Activated CD8-positive, alpha-beta memory T cell treated with anti-CD3 and anti-CD28 coated beads, Interleukin-2, amount 50 U/mL, for 4 hours (primary cell): ENCODE results near the gene CDK11B.

ENCODE experiments used
- DNase-seq: peaks from one replicate; pipeline ENCODE4 v3.0.0-alpha.2; 2020

CDK11B gene

DNA sequence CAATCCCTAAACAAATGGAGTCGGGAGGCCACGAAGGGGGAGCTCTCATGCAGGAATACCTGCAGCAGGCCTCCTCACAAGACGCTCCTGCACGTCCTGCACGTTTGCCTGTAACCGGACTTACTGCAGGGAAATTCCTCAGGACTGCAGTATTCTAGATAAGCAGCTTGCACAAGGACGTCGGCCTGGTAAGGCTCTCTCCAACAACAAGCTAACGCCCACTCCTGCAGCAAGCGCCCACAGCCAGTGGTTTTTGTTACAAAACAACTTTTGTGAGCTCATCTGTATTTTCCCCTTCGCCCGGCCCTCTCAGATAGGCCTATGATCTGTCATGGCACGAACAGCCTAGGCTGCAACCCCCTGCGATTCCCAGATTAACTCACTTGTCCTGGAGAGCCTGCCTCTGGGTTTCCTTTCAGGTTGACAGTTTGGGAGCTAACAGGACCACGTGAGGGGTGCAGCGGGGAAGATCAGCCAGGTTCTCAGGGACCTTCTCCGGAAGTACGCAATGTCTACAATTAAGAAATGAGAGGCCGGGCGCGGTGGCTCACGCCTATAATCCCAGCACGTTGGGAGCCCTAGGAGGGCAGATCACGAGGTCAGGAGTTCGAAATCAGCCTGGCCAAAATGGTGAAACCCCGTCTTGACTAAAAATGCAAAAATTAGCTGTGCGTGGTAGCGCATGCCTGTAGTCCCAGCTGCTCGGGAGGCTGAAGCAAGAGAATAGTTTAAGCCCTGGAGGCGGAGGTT, 44.4 kb downstream of the CDK11B start:
- DNase-seq: peak; percentile 64

DNA sequence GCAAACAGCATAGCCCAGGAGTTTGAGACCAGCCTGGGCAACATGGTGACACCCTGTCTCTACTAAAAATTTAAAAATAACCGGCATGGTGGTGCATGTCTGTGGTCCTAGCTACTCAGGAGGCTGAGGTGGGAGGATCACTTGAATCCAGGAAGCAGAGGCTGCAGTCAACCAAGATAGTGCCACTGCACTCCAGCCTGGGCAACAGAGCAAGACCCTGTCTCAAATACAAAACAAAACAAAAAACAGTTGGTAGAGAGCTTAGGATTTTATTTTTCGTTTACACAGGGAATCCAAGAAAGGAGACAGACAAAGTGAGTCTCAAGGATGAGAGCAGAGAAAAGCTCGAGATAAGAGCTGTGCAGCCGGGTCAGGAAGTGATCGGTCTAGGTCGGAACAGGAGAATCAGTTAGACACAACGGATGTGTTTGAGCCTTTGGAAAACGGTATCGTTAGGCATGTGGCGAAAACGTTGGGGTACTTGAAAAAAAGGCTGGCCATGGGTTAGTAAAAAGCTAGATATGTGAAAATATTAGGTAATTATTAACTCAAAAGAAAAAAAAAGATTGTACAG, 45.2 kb downstream of the CDK11B start:
- no peak for DNase-seq

DNA sequence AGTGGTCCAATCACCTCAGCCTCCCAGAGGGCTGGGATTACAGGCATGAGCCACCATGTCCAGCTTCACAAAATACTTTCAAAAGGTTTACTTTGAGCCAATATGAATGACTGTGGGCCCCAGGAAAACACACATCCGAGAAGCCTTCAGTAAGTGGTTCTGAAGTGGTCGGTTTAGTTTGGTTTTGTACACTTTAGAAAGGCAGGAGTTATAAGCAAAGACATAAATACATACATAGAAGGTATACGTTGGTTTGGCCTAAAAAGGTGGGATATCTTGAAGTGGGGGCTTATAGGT, 46.8 kb downstream of the CDK11B start:
- no peak for DNase-seq

DNA sequence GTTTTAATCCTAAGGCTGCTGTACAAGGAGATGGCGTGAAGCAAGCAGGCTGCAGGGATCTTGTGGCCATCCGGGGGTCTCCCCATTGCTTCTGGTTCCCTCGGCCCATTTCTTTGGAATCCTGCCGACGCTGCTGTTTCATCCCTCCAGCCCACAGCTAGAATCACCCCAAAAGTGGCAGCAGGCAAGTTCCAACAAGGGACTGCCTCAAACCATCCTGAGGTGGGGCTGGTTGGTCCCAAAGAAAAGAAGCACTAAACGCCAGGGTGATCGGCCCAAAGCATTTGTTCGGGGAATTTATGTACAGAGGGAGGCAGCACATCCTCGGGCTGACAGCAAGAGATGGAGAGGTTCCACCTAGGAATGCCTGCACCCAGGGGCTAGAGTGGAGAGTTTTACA, 48.0 kb downstream of the CDK11B start:
- no peak for DNase-seq

GRCh38 chr1:1609822-1610485, 48.9 kb downstream of the CDK11B start:
- DNase-seq: no peak

- DNase-seq: no peak
Measured at GRCh38 chr1:1606232-1606631, 52.6 kb downstream of the CDK11B start.

GRCh38 chr1:1605724-1606123, 53.1 kb downstream of the CDK11B start:
- no peak for DNase-seq

- no peak for DNase-seq
Measured at GRCh38 chr1:1605034-1605591, 53.7 kb downstream of the CDK11B start.

- no peak for DNase-seq
Measured at GRCh38 chr1:1604374-1605033, 54.3 kb downstream of the CDK11B start.

DNA sequence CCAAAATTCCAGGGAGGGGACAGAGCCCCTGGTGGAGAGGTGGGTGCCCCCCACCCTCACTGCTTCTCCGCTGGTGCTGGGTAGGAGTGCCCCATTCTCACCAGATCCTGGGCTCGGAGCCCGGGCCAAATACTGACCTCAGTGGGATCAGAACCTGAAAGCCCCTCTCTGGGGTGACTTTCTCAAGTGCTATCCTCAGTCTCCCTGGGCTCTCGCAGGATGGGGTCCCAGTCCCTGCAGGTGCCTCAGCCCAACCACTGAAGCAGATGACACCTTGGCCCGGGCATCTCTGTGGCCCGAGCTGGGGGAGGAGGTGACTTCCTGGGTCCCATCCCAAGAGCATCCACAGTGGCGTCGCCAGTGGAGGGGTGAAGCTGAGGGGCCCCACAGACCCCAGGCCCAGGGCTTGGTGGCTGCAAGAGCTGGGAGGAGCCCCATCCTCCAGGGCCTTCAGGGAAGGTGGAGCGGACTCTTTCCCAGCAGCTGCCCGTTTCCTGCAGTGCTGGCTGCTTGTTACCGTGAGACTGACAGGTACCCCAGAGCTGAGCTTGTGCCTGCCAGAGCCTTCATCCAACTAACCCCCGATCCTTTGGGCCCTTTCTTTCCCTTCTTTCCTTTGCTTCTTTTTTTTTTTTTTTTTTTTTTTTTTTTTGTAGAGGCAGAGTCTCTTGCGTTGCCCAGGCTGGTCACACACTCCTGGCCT, 55.0 kb downstream of the CDK11B start:
- no peak for DNase-seq

DNA sequence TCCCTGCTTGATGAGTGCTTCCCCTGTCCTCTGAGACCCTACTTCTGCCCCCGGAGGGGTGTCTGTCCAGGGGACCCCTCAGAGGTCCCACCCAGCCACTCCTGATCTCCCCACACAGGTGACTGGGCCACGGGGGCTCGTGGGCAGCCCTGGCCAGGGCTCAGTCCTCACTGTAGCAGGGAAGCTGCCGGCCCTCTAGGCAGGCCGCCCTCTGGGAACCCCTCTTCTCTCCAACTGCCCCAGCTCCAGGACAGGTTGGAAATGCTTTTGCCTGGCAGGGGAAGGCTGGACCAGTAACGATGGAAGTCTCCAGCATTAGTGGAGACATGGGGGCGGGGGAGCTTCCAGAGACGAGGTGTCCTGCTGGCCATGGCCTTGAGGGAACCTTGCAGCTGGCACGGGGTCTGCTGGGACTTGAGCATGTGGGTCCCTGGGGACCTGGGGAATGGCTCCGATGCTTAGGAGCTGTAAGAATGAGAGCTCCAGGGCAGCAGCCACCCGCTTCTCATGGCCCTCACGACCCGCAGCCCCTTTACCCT, 55.8 kb downstream of the CDK11B start:
- DNase-seq: no peak

DNA sequence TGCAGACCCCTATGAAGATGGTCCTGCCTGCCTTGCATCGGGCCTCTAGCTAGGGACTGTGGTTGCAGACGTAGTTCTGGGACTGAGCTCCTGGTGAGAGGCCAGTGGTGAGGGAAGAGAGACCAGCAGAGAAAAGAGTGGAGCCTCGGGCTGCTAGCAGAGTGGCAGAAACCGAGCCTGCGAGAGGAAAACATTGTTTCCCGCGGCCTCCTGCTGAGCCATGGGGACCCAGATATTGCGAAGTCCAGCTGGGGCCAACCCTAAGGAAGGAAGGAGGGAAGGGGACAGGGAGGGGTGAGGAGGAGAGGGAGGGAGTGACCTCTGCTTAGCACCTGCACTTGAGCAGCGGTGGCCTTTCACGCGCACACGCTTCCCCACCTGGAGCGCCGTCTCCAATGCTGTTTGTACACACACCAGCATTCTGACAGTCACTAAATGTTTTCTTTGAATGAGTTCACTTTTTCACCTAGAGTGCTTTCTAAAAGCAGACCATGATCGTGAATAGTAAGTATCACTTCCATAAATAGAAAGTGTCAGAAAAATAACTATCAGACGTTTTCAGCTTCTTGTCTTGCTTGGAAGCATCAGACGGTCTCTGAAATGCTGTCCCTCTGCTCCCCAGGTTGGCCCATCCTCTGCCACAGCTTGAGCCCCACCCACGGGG, 56.4 kb downstream of the CDK11B start:
- DNase-seq: no peak

DNA sequence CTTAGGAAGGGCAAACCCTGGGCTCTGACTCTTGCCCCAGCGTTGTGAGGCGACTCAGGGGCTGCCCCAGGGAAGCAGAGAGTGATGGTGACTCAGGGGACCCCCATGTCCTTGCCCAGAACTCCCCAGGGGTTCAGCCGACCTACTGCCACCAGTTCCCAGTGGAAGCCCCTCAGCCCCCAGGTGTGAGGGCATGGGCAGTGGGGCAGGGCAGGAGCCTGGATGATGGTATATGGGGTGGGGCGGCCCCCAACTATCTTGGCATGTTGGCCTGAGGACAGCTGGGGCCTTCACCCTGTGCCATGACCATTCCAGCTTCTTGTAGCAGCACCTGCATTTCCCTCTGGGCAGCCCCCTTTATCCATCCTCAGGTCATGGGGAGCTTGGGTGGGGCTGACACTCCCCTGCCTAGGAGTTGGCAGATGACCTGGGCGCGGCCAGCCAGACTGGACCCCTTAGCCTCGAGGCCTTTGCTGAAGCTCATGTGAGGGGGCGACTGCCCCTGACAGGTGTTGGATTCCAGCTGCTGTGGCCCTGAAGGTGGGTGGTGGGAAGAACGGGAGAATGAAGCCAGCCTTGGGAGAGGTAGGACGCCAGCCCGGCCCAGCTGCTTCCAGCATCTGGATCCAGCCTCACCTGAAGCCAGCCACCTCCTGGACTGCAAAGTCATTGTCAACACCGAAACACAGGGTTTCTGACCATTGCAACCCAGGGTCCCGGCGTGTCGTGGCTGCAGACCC, 57.1 kb downstream of the CDK11B start:
- DNase-seq: no peak

DNA sequence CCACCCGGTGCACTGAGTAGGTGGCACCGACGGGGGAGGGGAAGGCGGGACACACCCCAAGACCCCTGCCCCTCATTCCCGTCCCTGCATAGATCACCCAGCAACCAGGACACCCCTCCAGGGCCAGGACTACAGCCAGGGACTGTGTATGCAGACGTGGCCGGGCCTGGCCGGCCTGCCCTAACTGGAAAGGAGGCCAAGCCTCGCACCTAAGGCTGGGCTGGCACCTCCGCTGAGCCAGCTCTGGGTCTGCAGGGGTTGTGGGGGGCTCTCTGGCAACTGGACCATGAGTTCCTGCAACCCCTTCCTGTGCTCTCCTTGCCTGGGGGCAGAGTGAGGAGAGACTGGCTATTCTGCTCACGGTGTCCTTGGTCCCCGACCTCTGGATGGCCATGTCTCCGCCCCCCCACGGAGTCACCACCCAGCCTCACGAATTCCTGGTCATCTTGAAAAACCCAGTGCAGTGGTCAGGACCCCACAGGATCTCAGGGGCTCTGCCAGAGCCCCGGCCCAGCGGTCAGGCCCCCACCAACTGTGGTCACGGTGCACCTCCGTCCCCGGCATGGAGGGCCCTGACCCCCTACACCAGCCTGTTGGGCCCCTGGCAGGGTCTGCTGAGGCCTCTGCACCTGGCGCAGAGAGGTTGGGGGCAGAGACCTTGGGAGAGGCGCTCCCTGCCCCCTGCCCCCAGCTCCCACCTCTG, 57.8 kb downstream of the CDK11B start:
- no peak for DNase-seq

DNA sequence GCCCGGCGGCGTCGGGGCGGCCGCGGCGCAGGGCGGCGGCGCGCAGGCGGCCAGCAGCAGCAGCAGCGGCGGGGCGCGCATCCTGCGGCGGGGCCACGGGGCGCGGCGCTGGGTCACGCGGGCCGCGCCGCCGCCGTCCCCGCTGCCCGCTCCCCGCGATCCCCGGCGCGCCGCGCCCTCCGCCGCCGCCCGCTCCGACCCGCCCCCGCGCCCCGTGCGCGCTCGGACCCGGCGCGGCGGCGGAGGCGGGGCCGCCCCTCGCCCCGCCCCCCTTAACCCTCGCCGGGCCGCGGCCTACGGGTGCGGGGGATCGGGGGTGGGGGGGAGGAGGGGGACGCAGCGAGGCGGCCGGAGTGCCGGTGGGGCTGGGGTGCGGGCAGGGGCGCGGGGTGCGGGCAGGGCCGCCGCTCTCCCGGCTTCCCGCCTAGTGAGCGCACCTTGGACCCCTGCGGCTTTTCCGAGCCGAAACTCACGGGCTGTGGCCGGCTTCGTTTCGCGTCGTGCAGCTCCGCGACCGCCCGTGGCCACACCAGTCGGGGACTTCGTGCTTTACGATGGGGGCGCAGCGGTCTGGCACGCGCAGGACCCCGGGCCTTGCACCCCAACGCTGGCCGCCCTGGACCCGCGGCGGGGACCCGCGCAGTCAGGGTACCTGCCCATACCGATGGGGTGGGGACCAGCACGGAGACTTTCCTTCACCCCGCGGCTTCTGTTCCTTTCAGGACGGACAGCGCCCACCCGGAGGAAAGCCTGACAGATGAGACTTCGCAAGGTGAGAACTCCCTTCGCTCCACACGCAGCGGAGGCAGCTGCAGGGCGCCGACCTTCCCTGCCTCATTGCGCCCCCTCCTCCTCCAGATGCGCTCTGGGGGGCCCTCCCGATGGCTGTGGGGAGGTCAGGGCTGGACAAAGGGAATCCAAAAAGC, 58.6 kb downstream of the CDK11B start, which contains the start of gene FNDC10:
Gene FNDC10, minus strand, starts transcription at position 201 of the 926 bp plus-strand sequence. Its CDS starts 120 bp downstream, at position 81.
- DNase-seq: no peak

GRCh38 chr1:1599030-1599934, 59.5 kb downstream of the CDK11B start:
- DNase-seq: no peak

DNA sequence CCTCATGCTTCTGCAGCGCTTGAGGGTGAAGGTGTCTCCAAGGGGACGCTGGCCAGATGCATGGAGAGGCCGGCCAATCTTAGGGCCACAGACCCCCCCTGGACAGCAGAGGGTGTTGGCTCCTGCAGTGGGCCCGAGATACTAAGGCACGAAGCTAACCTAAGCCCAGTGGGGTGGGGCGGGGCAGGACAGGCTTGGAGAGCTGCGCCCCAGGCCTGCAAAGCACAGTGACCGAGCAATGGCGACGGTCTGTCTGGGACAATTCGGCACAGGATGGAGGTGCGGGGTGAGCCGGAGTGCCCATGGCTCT, 60.1 kb downstream of the CDK11B start:
- no peak for DNase-seq

GRCh38 chr1:1598051-1598719, 60.6 kb downstream of the CDK11B start:
- DNase-seq: no peak
